GM21526 (cell line): ENCODE data around the gene SLC7A4.
"Not testable (repeated sequence)": the region's sequence is repeated elsewhere in the genome, so short reads cannot be mapped to it uniquely, and the experiment has no call there.

Experiments
- ATAC-seq: cut with Tn5 transposase; IDR thresholded peaks from one replicate; pipeline ENCODE4 v1.9.1; 2021; ENCODE audit warnings: moderate library complexity; ENCODE audit not compliant: unreplicated experiment, low FRiP score

The SLC7A4 gene

DNA sequence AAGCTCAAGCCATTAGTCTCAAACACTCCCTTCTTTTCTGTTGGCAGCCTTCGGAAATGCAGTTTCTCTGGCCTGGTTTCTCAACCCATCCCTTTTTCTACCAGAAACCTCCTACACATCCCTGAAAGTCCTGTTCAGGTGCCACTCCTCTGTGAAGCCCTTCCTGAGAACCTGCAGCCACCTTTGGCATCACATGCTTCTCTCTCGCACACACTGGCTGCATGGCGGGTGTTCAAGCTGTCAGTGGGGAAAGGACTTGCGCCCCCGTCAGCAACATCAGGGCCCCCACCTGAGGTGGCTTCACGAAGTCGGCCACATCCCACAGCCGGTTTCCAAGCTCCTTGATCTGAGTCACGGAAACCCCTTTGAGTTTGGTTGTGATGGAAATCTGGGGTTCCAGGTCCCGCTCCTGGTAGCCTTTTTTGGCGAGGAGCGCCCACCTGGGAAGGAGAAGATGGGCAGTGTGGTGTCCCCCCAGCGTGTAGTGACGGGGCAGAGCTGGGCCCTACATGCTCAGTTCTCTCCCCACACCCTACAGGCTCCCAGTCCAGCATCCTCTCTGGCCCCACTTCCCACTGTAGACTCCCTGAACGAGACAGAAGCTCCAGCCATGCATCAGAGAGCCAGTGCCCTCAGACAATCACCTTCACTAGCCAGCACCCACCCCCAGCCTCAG is 11.6 kb upstream of the SLC7A4 start:
- ATAC-seq = no peak

DNA sequence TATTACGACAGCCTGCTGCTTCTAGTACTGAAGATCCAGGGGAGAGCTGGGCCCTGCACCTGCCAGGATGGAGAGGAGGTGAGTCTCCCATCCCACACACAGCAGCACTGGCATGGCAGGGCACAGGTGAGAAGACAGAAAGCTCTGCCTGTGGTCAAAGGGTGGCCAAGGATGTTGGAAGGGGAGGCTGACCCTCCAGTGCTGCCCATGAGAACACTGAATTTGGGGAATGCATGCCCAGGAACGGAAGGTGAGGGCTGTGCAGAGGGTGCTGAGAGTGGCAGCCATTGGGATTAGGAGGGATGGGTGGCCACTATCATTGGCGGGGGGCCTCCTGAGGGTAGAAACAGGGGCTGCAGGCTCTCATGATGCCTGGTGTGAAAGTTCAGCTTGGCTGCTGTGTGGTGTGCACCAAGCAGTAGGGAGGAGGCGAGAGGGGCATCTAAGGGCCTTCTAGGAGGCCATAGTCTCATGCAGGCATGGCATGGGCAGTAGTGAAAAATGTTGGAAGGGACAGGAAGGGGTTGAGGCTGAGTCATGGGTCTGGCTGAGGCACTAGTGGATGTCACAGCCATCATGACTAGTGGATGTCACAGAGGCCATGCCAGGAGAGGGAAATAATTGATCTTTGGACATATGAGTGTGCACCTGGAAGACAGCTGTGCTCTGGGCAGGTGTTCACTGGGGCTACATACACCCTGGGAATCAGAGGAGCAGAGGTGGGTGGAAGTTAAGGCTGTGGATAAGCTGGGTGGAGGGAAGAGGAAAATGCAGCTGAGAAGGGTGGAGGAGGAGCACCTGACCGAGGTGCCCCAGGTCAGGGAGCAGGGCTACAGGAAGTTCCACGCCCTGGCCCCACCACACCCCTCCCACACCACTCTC is 10.9 kb upstream of the SLC7A4 start:
- no peak for ATAC-seq

- ATAC-seq = no peak
Observed at GRCh38 chr22:21041937-21042336, 9.6 kb upstream of the SLC7A4 start.

GRCh38 chr22:21039158-21039557 is 6.8 kb upstream of the SLC7A4 start:
- not testable (repeated sequence) for ATAC-seq

DNA sequence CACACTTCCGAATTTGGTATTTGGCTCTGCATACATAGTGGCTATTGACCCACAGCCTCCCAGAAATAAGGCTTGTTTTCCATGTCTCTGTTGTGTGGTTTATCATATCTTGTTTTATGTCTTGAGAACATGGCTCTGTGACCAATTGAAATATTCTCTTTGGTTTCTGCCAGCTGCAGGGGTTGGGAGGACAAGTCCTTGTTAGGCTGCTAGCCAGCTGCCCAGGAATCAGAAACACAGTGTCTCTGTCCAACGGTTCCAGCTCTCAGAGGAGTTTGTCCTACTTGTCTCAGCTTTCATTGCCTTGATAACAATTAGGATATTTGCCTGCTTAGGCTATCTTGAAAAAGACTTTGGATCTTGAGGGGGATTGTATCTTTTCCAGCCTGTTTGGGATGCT is 6.0 kb upstream of the SLC7A4 start:
- ATAC-seq = no peak

- ATAC-seq = no peak
Observed at GRCh38 chr22:21034989-21035388, 2.6 kb upstream of the SLC7A4 start.

- ATAC-seq = no peak
Observed at GRCh38 chr22:21033895-21034294, 1.5 kb upstream of the SLC7A4 start.

GRCh38 chr22:21032868-21033688 is 717 bp upstream of the SLC7A4 start:
- no peak for ATAC-seq

GRCh38 chr22:21031545-21032036 is 770 bp downstream of the SLC7A4 start:
- no peak for ATAC-seq

GRCh38 chr22:21030621-21031544 is 1.5 kb downstream of the SLC7A4 start:
- no peak for ATAC-seq

DNA sequence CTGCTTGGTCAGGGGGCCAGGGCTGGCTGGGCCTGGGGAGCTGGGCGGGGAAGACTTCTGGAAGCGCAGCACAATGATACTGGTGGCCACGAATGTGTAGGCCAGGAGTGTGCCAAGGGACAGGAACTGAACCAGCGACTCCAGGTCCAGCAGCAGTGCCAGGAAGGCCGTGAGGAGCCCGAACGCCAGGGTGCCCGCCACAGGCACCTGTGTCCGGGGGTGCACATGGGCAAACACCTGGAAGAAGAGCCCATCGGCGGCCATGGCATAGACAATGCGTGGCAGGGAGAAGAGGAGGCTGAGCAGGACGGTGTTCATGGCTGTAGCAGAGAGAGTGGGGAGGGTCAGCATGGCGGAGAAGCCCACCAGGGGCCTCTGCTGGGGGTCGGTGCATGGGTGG is 2.3 kb downstream of the SLC7A4 start:
- no peak for ATAC-seq

DNA sequence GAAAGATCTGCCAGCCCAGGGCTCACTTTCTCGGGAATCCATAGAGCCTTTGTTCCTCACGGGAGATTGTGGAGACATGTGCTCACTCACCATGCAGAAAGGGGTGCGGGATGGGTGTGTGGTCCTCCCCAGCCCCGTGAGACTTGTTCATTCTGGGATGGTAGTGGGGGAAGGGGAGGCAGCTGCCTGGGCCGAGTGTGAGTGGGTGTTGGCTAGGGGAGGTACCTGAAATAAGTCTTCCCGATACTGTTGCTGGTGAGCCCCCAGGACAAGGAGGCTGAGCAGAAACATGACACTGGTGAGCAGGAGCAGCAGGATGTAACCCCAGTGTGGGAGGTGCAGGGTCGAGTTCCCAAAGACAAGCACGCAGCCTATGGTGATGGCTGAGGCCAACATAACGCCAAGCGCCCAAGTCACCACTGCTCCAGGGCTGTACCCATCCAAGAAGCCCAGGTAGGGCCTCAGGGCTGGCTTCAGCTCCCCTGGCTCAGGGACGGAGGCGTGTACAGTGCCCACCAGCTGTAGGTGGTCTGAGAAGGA is 2.8 kb downstream of the SLC7A4 start:
- ATAC-seq = no peak

DNA sequence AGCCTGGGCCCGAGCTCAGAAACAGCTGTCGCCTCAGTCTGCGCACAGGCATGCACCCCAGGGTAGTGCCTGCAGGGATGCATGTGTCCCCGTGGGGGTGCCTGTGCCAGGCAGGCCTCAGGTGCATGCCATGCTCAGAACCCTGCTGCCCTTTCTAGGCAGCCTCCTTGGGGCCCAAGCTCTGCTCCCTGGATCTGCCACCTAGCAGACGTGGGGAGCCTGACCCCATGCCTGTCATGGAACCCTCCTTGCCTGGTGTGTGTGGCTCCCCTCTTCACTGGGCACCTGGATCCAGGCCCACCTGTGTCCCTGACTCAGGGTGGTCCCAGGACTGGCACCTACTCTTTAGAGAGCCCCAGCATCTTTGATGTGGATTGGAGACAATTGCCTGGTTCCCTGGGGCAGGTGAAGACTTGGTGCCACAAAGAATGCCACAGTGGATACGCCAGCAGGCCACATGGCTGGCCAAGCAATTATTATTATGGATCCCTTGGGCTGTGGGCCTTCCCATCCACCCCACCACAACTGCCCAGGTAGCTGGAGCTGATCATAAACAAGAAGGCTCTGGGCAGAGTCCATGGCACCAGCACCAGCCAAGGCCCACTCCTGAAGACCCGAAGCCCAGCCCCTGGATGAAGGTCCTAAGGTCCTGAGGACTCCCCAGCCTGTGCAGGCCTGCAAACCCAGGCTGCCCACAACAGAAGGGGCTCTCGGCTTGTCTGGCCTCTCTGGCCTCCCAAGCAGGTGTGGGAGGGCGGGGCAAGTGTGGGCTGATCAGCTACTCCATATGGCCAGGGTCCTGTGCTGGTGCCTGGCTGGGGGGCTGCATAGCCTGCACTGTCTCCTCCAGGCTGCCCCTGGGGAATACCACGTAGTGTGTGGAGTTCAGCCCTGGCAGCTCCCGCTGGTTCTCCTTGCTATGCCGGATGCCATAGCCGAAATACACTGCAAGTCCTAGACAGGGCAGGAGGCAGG is 3.8 kb downstream of the SLC7A4 start:
- no peak for ATAC-seq

DNA sequence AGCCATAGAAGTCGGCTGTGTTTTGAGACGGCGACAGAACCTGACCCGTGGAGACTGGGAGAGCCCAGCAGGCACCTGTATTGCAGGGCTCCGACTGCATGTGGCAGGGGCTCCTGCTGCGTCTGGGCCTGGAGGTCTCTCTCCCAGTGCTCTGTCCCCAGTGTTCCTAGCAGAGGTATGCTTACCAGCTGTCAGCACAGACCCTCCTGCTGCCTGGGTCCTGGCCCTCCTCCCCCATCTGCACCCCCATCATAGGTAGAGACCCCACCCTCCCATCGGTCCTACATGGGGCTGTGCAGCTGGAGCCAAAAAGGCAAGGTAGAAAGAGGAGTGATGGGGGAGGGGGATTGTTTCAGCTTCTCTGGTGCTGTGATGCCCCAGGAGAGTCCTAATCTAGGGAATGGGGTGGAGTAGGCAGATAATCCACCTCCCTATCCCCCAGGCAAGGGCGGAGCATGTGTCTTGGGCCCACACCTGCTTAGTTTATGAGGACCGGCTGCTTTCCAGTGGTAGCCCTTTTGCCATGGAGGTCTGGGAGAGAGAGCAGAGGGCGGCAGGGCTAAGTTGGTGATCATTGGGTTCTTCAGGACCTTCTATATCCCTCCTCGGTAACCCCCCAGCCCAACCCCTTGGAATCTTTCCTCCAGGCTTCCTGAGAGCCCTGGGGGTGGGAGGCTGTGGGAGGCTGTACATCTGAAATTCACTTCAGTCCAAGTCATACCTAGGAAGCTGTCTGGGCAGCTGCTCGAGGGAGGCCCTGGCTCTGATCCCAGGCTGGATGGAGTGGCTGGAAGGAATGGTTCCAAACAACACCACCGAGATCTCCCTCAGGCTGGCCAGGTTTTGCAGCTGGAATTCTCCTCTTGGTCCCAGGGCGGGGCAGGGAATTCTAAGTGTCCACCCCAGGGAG is 5.3 kb downstream of the SLC7A4 start:
- ATAC-seq = no peak

DNA sequence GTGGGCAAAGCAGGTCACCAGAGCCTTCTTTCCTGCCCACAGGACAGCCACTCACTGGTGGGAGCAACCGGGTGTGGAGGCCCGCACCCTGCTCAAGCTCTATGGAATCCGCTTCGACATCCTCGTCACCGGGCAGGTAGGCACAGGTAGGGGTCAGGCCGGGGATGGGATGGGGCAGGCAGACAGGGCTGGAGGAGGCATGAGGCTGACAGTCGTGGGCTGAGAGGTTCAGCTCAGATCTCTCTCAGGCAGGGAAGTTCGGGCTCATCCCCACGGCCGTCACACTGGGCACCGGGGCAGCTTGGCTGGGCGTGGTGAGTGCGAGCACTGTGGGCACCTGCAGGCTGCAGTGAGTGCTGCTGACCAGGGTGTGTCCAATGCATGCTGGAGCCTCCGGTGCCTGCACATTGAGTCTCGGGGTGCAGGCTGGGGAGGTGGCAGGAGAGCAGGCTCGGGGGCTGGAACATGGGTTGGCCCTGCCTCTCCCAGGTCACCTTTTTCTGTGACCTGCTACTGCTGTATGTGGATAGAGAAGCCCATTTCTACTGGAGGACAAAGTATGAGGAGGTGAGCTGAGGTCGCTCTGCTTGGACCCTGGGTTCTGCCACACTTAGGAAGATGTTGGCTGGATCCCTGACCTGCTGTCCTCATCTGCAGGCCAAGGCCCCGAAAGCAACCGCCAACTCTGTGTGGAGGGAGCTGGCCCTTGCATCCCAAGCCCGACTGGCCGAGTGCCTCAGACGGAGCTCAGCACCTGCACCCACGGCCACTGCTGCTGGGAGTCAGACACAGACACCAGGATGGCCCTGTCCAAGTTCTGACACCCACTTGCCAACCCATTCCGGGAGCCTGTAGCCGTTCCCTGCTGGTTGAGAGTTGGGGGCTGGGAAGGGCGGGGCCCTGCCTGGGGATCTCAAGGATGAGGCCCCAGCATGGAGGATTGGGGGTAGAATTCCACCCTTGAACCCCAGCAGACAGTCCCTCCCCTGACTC is 6.3 kb downstream of the SLC7A4 start:
- ATAC-seq = no peak

GRCh38 chr22:21025266-21025665 is 7.1 kb downstream of the SLC7A4 start:
- ATAC-seq = no peak
